SK-MEL-5 (cell line): ENCODE data around the gene CRABP1. TPM values are rescaled to one million over a fixed set of nuclear protein-coding genes. Genes with fewer than 3 reads are reported as not detected.
A peak's percentile ranks its signal among the peaks of the same experiment; 100 is the strongest.

ENCODE experiments used
- DNase-seq: peaks from one replicate; pipeline ENCODE4 v3.0.0-alpha.2; 2016; ENCODE audit warnings: low read depth, low spot score
- in situ Hi-C: cut with HindIII; loops from 2 replicates; pipeline ENCODE4 v1.10.0; 2016; ENCODE audit warnings: low sequenced_read_pairs, high pct_unique_total_duplicates, low pct_unique_long_range_greater_than_20kb
- total RNA-seq: library from RNA; depleted of rRNA; stranded (reverse); fragments of >200 nt; shearing (Covaris generic); gene quantifications from 2 replicates; pipeline ENCODE4 v1.2.3, GENCODE V29; 2014

Gene CRABP1
- total RNA-seq, 1 experiment from 2014 or later = not detected

- no peak for DNase-seq
- in situ Hi-C loops = no loop called here
Measured at GRCh38 chr15:78338781-78339180, 1.4 kb upstream of the CRABP1 start.

GRCh38 chr15:78339559-78339958, 594 bp upstream of the CRABP1 start:
- in situ Hi-C loops = no loop called here
- DNase-seq = no peak

- DNase-seq = no peak
Measured at GRCh38 chr15:78341057-78341987, 1.2 kb downstream of the CRABP1 start.

GRCh38 chr15:78342021-78342420, 1.9 kb downstream of the CRABP1 start:
- DNase-seq = no peak
- in situ Hi-C loops = no loop called here

More at GRCh38 chr15:78341057-78341987, 1.2 kb downstream of the CRABP1 start:
- in situ Hi-C loops = no loop called here

GRCh38 chr15:78343276-78344060, 3.3 kb downstream of the CRABP1 start:
- DNase-seq = no peak
- in situ Hi-C loops = no loop called here

- peak; percentile 50 for DNase-seq
- in situ Hi-C loops = no loop called here
Measured at GRCh38 chr15:78345396-78346125, 5.4 kb downstream of the CRABP1 start.

- no peak for DNase-seq
- in situ Hi-C loops = no loop called here
Measured at GRCh38 chr15:78347586-78348543, 7.7 kb downstream of the CRABP1 start.

- peak; percentile 32 for DNase-seq
- in situ Hi-C loops = no loop called here
Measured at GRCh38 chr15:78350058-78350457, 9.9 kb downstream of the CRABP1 start.

GRCh38 chr15:78351539-78351938, 11.4 kb downstream of the CRABP1 start:
- DNase-seq = no peak
- in situ Hi-C loops = no loop called here

- peak; percentile 31 for DNase-seq
- in situ Hi-C loops = no loop called here
Measured at GRCh38 chr15:78353093-78353492, 12.9 kb downstream of the CRABP1 start.

- in situ Hi-C loops = no loop called here
- no peak for DNase-seq
Measured at GRCh38 chr15:78355177-78355576, 15.0 kb downstream of the CRABP1 start.

GRCh38 chr15:78358102-78358870, 18.1 kb downstream of the CRABP1 start:
- in situ Hi-C loops = no loop called here
- DNase-seq = no peak

GRCh38 chr15:78359041-78359808, 19.1 kb downstream of the CRABP1 start:
- in situ Hi-C loops = no loop called here

GRCh38 chr15:78360367-78360801, 20.2 kb downstream of the CRABP1 start:
- in situ Hi-C loops = no loop called here
- DNase-seq = no peak

More at GRCh38 chr15:78359041-78359808, 19.1 kb downstream of the CRABP1 start:
- DNase-seq = no peak

- in situ Hi-C loops = no loop called here
Measured at GRCh38 chr15:78360958-78361718, 21.0 kb downstream of the CRABP1 start.

More at GRCh38 chr15:78360958-78361718, 21.0 kb downstream of the CRABP1 start:
- DNase-seq = no peak
